IPS-15b (cell line): ENCODE measurements around the gene PBRM1.

Experiments
- H3K27me3 ChIP-seq: one replicate; pipeline ENCODE4 v1.6.1; 2013; ENCODE audit warnings: low read length; ENCODE audit not compliant: control insufficient read depth, insufficient read depth
- H3K36me3 ChIP-seq: one replicate; pipeline ENCODE4 v1.6.1; 2013; ENCODE audit warnings: low read length; ENCODE audit not compliant: control insufficient read depth, insufficient read depth
- H3K4me1 ChIP-seq: one replicate; pipeline ENCODE4 v1.6.1; 2013; ENCODE audit warnings: mild to moderate bottlenecking, low read length; ENCODE audit not compliant: control insufficient read depth, insufficient read depth
- H3K4me3 ChIP-seq: one replicate; pipeline ENCODE4 v1.5.1; 2013; ENCODE audit warnings: low read depth, low read length
- H3K9ac ChIP-seq: one replicate; pipeline ENCODE4 v1.6.1; 2013; ENCODE audit warnings: low read depth, mild to moderate bottlenecking, low read length
- H3K9me3 ChIP-seq: one replicate; pipeline ENCODE4 v1.6.1; 2013; ENCODE audit warnings: mild to moderate bottlenecking, low read length; ENCODE audit not compliant: control insufficient read depth, insufficient read depth

Gene PBRM1

DNA sequence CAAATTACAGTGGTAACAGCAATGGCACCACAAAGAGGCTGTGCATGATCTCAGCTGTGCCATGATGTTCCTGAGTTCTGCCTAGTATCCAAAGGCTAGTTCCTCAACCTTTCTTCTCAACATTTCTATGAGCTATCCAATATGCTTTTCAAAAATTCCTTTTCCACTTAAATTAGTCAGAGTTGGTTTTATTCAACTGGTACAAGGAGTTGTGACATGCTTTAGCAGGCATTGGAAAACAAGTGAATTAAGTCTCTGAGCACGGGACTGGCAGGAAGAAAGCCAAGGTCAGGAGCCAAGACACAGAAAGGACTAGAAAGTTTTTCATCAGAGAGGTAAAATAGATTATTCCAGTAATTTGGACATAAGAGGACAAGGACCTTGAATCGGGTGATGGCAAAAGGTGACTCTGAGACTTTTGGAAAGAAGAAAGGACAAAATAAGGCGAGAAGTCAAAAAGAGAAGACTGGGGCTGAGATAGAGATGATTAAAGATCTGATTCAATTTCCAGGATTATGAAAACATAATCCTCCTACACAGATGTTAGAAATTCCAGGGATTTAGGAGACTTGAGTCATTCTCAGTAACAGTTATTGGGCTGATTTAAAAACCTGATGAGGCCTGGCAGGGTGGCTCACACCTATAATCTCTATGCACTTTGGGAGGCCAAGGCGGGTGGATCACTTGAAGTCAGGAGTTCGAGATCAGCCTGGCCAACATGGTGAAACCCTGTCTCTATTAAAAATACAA, 36.1 kb downstream of the PBRM1 start:
- Histone ChIP-seq H3K4me3 (no peak overlapping the region), H3K4me1 (no peaks in the 10 kb centered on the region), H3K9ac (no peak overlapping the region), H3K9me3 (no peaks in the 10 kb centered on the region), H3K27me3 (no peaks in the 10 kb centered on the region), H3K36me3 (peaks cover 11% of the 10 kb centered on the region)

DNA sequence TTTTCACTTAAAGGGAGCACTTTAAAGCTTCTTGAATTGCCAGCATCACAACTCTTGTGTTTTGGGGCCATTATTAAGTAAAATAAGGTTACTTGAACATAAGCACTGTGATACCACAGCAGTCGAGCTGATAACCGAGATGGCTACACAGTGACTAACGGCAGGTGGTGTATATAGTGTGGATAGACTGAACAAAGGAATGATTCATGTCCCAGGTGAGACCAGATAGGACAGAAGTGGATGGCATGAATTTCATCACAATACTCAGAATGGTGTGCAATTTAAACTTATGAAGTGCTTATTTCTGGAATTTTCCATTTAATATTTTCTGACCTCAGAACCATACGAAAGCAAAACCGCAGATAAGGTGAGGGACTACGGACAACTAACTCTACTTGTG, 40.2 kb downstream of the PBRM1 start:
- no peaks in the 10 kb centered on the region for H3K4me1 ChIP-seq
- no peaks in the 10 kb centered on the region for H3K27me3 ChIP-seq
- H3K9ac ChIP-seq = no peak overlapping the region
- H3K9me3 ChIP-seq = no peaks in the 10 kb centered on the region
- H3K36me3 ChIP-seq = peaks cover 10% of the 10 kb centered on the region
- H3K4me3 ChIP-seq = no peak overlapping the region

DNA sequence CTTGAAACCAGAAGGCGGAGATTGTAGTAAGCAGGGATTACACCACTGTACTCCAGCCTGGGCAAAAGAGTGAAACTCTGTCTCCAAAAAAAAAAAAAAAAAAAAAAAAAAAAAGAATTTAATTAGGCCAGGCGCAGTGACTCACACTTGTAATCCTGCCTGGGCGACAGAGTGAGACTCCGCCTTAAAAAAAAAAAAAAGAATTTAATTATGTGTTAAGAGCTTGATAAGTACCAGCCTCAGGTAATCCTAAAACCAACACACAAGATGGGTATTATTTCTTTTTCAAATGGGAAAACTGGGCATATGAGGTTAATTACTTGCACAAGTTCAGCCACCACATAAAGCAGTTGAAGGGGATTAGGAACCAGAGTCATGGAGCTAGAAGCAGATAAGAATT, 49.0 kb downstream of the PBRM1 start:
- Histone ChIP-seq H3K27me3 (no peaks in the 10 kb centered on the region), H3K36me3 (peaks cover 2% of the 10 kb centered on the region)

DNA sequence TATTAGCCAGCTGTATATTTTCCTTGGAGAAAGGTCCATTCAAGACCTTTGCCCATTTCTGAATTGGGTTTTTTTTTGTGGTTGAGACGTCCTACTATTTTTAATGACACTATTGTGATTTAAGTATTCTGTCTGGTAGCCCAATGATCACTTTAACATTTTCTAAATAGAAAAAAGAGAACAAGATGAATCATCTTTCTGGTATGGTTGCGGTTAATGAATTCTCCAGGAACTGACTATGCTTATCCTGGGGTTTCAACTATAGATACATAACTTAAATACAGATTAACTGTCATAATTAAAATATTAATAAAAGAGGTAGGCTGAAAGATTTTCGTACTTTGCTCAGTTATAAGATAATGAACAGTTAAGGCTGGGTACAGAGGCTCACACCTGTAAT, 51.9 kb downstream of the PBRM1 start:
- no peaks in the 10 kb centered on the region for H3K4me1 ChIP-seq
- H3K9me3 ChIP-seq = no peaks in the 10 kb centered on the region
- H3K36me3 ChIP-seq = peaks cover 2% of the 10 kb centered on the region
- no peak overlapping the region for H3K4me3 ChIP-seq
- H3K27me3 ChIP-seq = no peaks in the 10 kb centered on the region
- no peak overlapping the region for H3K9ac ChIP-seq

More for the DNA sequence above, 49.0 kb downstream of the PBRM1 start:
- Histone ChIP-seq H3K9ac (no peak overlapping the region), H3K4me1 (no peaks in the 10 kb centered on the region), H3K9me3 (no peaks in the 10 kb centered on the region), H3K4me3 (no peak overlapping the region)

DNA sequence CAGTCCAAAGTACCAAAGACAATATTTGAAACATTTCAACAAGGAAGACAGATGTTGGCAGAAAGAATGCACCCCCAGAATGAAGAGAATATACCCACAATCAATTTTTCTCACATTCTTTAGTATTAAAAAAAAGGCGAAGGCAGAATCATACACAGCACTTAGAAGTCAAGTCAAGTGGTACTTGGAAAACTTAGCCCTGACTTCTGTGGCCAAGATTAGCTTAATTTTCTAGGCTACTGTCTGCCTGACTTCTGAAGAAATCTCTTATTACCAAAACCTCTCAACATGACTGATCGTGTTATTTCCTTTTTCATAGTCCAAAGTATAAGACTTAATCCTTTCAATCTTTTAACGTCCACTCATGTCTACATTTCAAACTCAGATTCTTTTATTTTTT, 60.7 kb downstream of the PBRM1 start:
- no peaks in the 10 kb centered on the region for H3K36me3 ChIP-seq
- no peak overlapping the region for H3K4me3 ChIP-seq
- H3K9me3 ChIP-seq = no peaks in the 10 kb centered on the region
- no peaks in the 10 kb centered on the region for H3K4me1 ChIP-seq
- no peak overlapping the region for H3K9ac ChIP-seq
- H3K27me3 ChIP-seq = no peaks in the 10 kb centered on the region

DNA sequence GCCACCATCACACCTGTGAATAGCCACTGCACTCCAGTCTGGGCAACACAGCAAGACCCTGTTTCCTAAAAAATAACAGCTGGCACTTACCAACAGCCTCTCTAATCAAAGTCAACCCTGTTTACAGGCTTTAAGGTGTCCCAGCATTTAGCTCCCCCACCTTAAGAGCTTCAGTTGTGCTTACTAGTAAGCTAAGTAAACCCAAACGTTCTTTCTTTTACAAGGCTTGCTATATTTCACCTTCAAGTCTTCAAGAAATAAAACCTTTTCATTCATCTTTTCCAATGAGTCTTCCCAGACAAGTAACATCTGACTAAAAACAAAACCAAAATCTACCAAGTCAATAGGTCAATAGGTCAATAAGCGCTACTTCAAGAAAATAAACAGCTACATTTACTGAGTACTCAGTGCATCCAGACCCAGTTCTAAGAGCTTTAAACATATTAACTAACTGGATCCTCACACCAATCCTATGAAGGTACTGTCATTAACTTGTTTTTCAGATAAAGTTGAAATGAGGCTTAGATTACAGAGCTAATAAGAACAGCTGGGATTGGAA, 62.4 kb downstream of the PBRM1 start:
- Histone ChIP-seq H3K4me3 (no peak overlapping the region), H3K27me3 (no peaks in the 10 kb centered on the region), H3K4me1 (no peaks in the 10 kb centered on the region), H3K36me3 (no peaks in the 10 kb centered on the region), H3K9me3 (no peaks in the 10 kb centered on the region), H3K9ac (no peak overlapping the region)

DNA sequence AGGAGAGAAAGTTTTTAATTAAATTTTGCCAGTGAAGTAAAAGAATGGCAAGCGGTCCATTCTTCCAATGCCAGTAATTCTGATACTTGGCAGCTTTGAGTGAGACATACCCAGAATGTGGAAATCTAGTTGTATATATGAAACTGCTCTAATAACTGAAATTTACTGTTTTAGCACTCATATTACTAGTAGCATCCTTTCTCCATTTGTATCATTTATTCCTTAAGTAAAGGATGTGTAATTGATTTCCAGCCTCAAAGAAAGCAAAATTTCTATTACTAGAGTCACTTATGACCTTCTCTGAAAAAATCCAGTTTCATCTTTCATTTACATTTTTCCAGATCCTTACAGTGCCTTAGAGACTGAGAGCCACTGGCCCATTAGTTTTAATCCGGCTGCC, 65.1 kb downstream of the PBRM1 start:
- H3K4me3 ChIP-seq = no peak overlapping the region
- H3K9me3 ChIP-seq = no peaks in the 10 kb centered on the region
- H3K36me3 ChIP-seq = no peaks in the 10 kb centered on the region
- H3K4me1 ChIP-seq = no peaks in the 10 kb centered on the region
- no peaks in the 10 kb centered on the region for H3K27me3 ChIP-seq
- no peak overlapping the region for H3K9ac ChIP-seq

DNA sequence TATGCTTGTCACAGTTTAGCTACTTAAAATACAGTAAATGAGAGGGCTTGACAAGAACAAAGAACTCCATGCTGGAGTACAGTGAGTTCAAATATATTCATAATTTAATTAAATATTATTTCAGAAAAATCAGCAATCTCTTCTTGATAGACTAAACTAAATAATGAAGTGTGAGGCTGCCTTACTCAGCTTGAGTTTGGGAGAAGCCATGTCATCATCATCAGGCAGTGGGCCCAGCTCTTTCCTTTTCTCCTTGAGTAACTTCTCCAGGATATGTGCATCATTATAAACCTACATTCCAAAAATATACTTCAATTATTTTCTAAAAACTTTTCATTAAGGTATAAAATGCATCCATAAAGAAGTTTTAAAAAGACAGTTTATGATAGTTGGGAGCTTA, 70.5 kb downstream of the PBRM1 start:
- H3K9ac ChIP-seq = no peak overlapping the region
- H3K9me3 ChIP-seq = no peaks in the 10 kb centered on the region
- no peaks in the 10 kb centered on the region for H3K27me3 ChIP-seq
- H3K4me3 ChIP-seq = no peak overlapping the region
- peaks cover 5% of the 10 kb centered on the region for H3K36me3 ChIP-seq
- H3K4me1 ChIP-seq = no peaks in the 10 kb centered on the region

DNA sequence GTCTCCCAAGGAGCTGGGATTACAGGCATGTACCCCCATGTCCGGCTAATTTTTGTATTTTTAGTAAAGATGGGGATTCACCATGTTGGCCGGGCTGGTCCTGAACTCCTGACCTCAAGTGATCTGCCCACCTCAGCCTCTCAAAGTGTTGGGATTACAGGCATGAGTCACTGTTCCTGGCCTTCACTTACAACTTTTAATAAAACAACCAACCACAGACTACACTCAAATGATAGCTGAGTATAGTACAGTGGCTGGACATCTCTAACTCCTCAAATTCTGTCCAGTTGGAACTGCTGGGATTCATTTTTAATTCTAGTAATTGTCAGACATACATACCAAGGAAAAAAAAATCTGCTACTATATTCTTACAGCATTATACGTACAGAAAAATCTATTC, 71.0 kb downstream of the PBRM1 start:
- no peak overlapping the region for H3K4me3 ChIP-seq
- no peaks in the 10 kb centered on the region for H3K9me3 ChIP-seq
- H3K27me3 ChIP-seq = no peaks in the 10 kb centered on the region
- H3K36me3 ChIP-seq = peaks cover 5% of the 10 kb centered on the region
- H3K9ac ChIP-seq = no peak overlapping the region
- no peaks in the 10 kb centered on the region for H3K4me1 ChIP-seq

DNA sequence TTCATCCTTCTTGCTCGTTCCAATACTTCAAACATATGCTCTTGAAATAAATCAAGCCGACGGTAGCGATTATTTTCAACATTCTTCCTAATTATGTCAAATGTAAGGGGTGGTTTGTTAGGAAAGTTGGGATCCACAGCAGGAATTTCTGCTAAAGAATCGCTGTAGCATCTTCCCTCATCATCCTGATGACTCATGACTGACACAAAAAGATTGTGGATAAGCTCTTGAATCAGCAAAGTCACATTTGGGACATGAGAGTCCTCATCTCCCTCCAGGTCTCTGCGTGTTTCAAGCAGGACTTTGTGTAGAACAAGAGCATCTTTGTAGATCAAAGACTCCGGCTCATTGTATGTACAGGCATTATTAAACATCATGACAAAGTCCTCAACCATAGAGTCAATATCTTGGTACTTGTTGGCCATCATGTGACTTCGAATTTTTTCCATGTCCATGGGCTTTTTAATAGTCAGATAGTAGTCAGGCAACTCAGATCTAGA, 76.3 kb downstream of the PBRM1 start:
- peaks cover 6% of the 10 kb centered on the region for H3K36me3 ChIP-seq

DNA sequence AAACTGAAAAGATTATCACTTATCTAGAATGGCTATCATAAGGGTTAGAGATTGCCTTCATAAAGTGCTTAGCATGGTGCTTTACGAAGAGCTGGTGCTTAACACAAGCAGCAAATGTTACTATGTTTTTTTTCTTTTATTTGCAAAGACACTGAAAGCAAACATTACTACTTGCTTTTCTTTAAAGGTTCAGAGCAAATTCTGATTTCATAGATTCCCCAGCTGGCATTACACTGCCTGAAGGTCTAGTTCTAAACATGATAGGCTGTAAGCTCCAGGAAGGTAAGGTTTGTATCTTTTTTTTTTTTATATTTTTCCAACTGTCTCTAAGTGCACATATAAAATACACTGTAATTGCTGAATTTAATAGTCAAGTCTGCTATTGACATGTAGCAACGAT, 77.4 kb downstream of the PBRM1 start:
- Histone ChIP-seq H3K36me3 (peaks cover 6% of the 10 kb centered on the region), H3K27me3 (no peaks in the 10 kb centered on the region), H3K4me1 (no peaks in the 10 kb centered on the region), H3K9me3 (no peaks in the 10 kb centered on the region), H3K9ac (no peak overlapping the region), H3K4me3 (no peak overlapping the region)

More for the DNA sequence above, 76.3 kb downstream of the PBRM1 start:
- Histone ChIP-seq H3K9me3 (no peaks in the 10 kb centered on the region), H3K4me3 (no peak overlapping the region), H3K9ac (no peak overlapping the region), H3K4me1 (no peaks in the 10 kb centered on the region), H3K27me3 (no peaks in the 10 kb centered on the region)

DNA sequence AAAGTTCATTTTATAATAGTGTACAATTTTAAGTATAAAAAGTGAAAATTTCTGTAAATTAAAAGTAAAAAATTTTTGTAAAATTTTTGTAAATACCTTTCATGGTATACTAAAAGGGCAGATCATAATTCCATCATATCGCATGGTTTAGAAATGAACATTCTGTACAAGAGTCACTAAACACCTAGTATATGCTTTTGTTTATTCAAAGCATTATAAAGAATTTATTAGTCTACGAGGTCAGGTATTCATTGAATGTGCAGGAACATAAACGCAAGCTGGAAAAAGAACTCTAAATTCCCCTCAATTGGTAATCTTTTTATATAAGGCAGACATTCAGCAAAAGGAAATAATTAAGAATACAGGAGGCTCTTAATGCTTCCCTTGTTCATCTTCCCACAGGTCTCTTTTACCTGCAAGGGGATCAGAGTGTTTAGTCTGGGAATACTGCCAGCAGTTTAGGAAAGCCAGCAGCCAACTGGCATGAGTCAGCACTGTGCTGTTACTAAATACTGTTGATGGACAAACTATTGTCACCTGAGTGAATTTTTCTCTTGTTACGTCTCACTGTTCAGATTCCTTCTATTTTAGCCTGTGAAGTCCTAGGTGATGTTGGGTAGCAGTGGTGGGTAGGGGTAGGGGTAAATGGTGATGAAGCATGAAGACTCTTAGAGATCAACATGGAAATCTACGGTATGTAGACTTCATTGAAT, 79.2 kb downstream of the PBRM1 start:
- H3K9ac ChIP-seq = no peak overlapping the region

More for the DNA sequence above, 79.2 kb downstream of the PBRM1 start:
- Histone ChIP-seq H3K27me3 (no peaks in the 10 kb centered on the region), H3K36me3 (peaks cover 9% of the 10 kb centered on the region), H3K4me3 (no peak overlapping the region), H3K9me3 (no peaks in the 10 kb centered on the region), H3K4me1 (no peaks in the 10 kb centered on the region)
